GM18511 (cell line): ENCODE data around the gene VPS39.
"Not testable (repeated sequence)": the region's sequence is repeated elsewhere in the genome, so short reads cannot be mapped to it uniquely, and the experiment has no call there.

Experiments used
- ATAC-seq: cut with Tn5 transposase; IDR thresholded peaks from one replicate; pipeline ENCODE4 v1.9.1; 2021; ENCODE audit warnings: mild to moderate bottlenecking, moderate library complexity; ENCODE audit not compliant: unreplicated experiment

Gene VPS39

GRCh38 chr15:42207674-42208579, at the start of gene VPS39:
Gene VPS39 (minus strand): TSS chr15:42208304. CDS start chr15:42208153, 151 bp downstream.
- peak; percentile 93 for ATAC-seq

GRCh38 chr15:42253300-42253699, 45.2 kb upstream of the VPS39 start:
- ATAC-seq = no peak

- no peak for ATAC-seq
Measured at GRCh38 chr15:42240823-42241222, 32.7 kb upstream of the VPS39 start.

GRCh38 chr15:42239528-42240182, 31.6 kb upstream of the VPS39 start:
- ATAC-seq = no peak

GRCh38 chr15:42233107-42233506, 25.0 kb upstream of the VPS39 start:
- no peak for ATAC-seq

GRCh38 chr15:42232606-42233005, 24.5 kb upstream of the VPS39 start:
- no peak for ATAC-seq

GRCh38 chr15:42231088-42231487, 23.0 kb upstream of the VPS39 start:
- no peak for ATAC-seq

- not testable (repeated sequence) for ATAC-seq
Measured at GRCh38 chr15:42228981-42229380, 20.9 kb upstream of the VPS39 start.

GRCh38 chr15:42228036-42228435, 19.9 kb upstream of the VPS39 start:
- no peak for ATAC-seq

GRCh38 chr15:42226648-42227047, 18.5 kb upstream of the VPS39 start:
- ATAC-seq = no peak

- no peak for ATAC-seq
Measured at GRCh38 chr15:42220216-42220615, 12.1 kb upstream of the VPS39 start.

GRCh38 chr15:42218953-42219592, 11.0 kb upstream of the VPS39 start:
- no peak for ATAC-seq

GRCh38 chr15:42217568-42217967, 9.5 kb upstream of the VPS39 start:
- ATAC-seq = no peak

- no peak for ATAC-seq
Measured at GRCh38 chr15:42215913-42216829, 8.1 kb upstream of the VPS39 start.

GRCh38 chr15:42214600-42214999, 6.5 kb upstream of the VPS39 start:
- ATAC-seq = no peak

- ATAC-seq = no peak
Measured at GRCh38 chr15:42213511-42213910, 5.4 kb upstream of the VPS39 start.

GRCh38 chr15:42210696-42211095, 2.6 kb upstream of the VPS39 start:
- ATAC-seq = no peak

- ATAC-seq = no peak
Measured at GRCh38 chr15:42206406-42206805, 1.7 kb downstream of the VPS39 start.

- no peak for ATAC-seq
Measured at GRCh38 chr15:42203891-42204290, 4.2 kb downstream of the VPS39 start.

GRCh38 chr15:42202653-42203052, 5.5 kb downstream of the VPS39 start:
- ATAC-seq = no peak

GRCh38 chr15:42201801-42202200, 6.3 kb downstream of the VPS39 start:
- no peak for ATAC-seq
